Nephron (organoid): ENCODE results near the gene SH3YL1.

ENCODE experiments used
- H3K27ac Mint-ChIP-seq, 3 experiments: 2 replicates each; pipeline ENCODE4 v1.8.0; 2020; ENCODE audit warnings: mixed read lengths in 3 of 3, mild to moderate bottlenecking in 2 of 3, moderate library complexity in 1 of 3
- H3K27me3 Mint-ChIP-seq: 2 replicates; pipeline ENCODE4 v1.8.0; 2021; ENCODE audit warnings: low read depth, mild to moderate bottlenecking, moderate library complexity, mixed read lengths
- H3K36me3 Mint-ChIP-seq: 2 replicates; pipeline ENCODE4 v1.8.0; 2020; ENCODE audit warnings: low read depth, mixed read lengths
- H3K4me1 Mint-ChIP-seq: 2 replicates; pipeline ENCODE4 v1.8.0; 2020; ENCODE audit warnings: mixed read lengths
- H3K4me3 Mint-ChIP-seq, 3 experiments: 2 replicates each; pipeline ENCODE4 v1.8.0; 2020; ENCODE audit warnings: mild to moderate bottlenecking in 3 of 3, mixed read lengths in 3 of 3, moderate library complexity in 2 of 3
- H3K9me3 Mint-ChIP-seq: 2 replicates; pipeline ENCODE4 v1.8.0; 2020; ENCODE audit warnings: mixed read lengths
- CTCF ChIP-seq, 3 experiments: fragments of 200-600 bp; sonication (generic); IDR thresholded peaks; one replicate each; pipeline ENCODE4 v1.5.0; 2021; ENCODE audit warnings: antibody characterized with exemption in 3 of 3; ENCODE audit not compliant: unreplicated experiment in 3 of 3

The SH3YL1 gene

GRCh38 chr2:264493-265468 is 949 bp upstream of the SH3YL1 start, which contains the start of gene ACP1:
ACP1 (plus strand) TSS chr2:264947; CDS start chr2:264965, 18 bp downstream.
- Mint-ChIP-seq H3K36me3 (peaks cover 35% of the 10 kb centered on the region), H3K9me3 (peaks cover 4% of the 10 kb centered on the region), H3K4me1 (peaks cover 43% of the 10 kb centered on the region), H3K27ac (peak within 1 kb of the TSS; percentile 91 to 95 (median 91)), H3K4me3 (peak within 1 kb of the TSS; percentile 94 to 97 (median 95)), H3K27me3 (no peaks in the 10 kb centered on the region)
- TF ChIP-seq CTCF (IDR thresholded peaks at IDR 0.05; ENCODE audit: unreplicated experiment in 3 of 3): no peak

DNA sequence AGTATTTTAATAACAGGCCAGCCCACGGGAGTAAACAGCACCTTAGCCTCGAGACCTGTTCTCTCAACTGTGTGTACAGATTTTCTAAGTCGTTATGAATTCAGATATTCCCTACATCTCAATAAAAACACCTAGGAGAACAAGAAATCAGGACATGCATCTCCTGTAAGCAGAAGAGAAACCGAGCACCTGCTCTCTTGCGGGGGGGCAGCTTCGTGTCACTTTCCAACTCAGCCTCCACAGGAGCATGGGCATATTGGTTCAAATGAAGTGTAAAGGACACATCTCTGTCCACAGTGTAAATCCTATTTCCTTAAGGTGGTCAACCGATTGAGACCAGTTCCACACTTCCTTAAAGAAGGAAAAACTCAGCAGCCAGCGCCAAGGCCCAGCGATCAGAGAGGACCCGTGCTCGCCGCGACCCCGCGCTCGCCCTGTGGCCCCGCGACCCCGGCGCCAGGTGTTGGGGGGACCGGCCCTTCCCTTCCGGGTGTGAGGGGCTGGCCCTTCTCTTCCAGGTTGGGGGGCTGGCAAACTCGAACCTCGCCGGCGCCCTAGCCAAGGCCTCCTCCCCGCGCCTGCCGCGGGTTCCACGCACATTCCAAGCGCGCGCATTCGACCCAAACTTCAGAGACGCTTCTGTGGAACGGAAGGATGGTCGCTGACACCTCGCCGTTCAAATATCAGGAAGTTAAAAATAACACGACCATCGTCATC is 652 bp downstream of the SH3YL1 start:
- H3K4me1 Mint-ChIP-seq: peaks cover 31% of the 10 kb centered on the region
- H3K4me3 Mint-ChIP-seq: peak overlapping the region; percentile 84 to 95 (median 88)
- TF ChIP-seq CTCF (IDR thresholded peaks at IDR 0.05; ENCODE audit: unreplicated experiment in 3 of 3): no peak
- H3K36me3 Mint-ChIP-seq: peaks cover 50% of the 10 kb centered on the region
- peak overlapping the region; percentile 57 to 80 (median 76) for H3K27ac Mint-ChIP-seq
- no peaks in the 10 kb centered on the region for H3K27me3 Mint-ChIP-seq
- peaks cover 12% of the 10 kb centered on the region for H3K9me3 Mint-ChIP-seq

- Mint-ChIP-seq H3K27ac (peak overlapping the region; percentile 40 to 76 (median 57)), H3K27me3 (no peaks in the 10 kb centered on the region), H3K9me3 (peaks cover 16% of the 10 kb centered on the region), H3K36me3 (peaks cover 50% of the 10 kb centered on the region), H3K4me3 (peak overlapping the region; percentile 73 to 87 (median 81)), H3K4me1 (peaks cover 21% of the 10 kb centered on the region)
- no peak for TF ChIP-seq CTCF (IDR thresholded peaks at IDR 0.05; ENCODE audit: unreplicated experiment in 3 of 3)
These were observed 1.7 kb downstream of the SH3YL1 start for GRCh38 chr2:262117-262516.

GRCh38 chr2:260507-261161 is 3.2 kb downstream of the SH3YL1 start:
- peak overlapping the region in 2 of 3 experiments; percentile 16 to 51 for H3K4me3 Mint-ChIP-seq
- H3K27ac Mint-ChIP-seq: peak overlapping the region; percentile 29 to 64 (median 47)
- no peaks in the 10 kb centered on the region for H3K27me3 Mint-ChIP-seq
- H3K36me3 Mint-ChIP-seq: peaks cover 45% of the 10 kb centered on the region
- H3K9me3 Mint-ChIP-seq: peaks cover 16% of the 10 kb centered on the region
- TF ChIP-seq CTCF (IDR thresholded peaks at IDR 0.05; ENCODE audit: unreplicated experiment in 3 of 3): no peak
- H3K4me1 Mint-ChIP-seq: peaks cover 12% of the 10 kb centered on the region

DNA sequence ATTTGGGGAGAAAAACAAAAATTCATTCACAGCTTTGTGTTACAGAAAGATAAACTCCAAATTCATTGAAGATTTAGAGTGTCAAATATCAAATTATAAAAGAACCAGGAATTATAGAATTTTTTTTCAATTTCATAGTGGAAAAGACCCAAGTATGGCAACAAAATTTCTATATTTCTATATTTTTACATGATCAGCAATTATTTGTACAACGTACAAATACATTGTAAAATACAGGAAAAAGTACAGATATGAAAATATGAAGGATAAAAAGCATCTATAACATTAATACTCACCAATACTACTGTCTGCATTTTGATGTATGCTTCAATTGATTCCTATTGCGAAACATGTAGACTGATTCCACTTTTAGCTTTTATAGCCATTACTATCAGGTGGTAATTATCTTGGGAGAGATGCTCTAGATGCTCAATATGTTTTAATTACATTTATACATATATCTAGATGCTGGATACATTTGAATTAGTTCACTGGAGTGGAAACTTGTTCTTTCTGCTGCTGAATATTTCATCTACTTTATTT is 4.0 kb downstream of the SH3YL1 start:
- peak overlapping the region in 1 of 3 experiments; percentile 51 for H3K4me3 Mint-ChIP-seq
- H3K4me1 Mint-ChIP-seq: peaks cover 14% of the 10 kb centered on the region
- no peak for TF ChIP-seq CTCF (IDR thresholded peaks at IDR 0.05; ENCODE audit: unreplicated experiment in 3 of 3)
- no peak overlapping the region for H3K27ac Mint-ChIP-seq
- H3K36me3 Mint-ChIP-seq: peaks cover 45% of the 10 kb centered on the region
- peaks cover 16% of the 10 kb centered on the region for H3K9me3 Mint-ChIP-seq
- H3K27me3 Mint-ChIP-seq: no peaks in the 10 kb centered on the region
